Panc1 (cell line): ENCODE results near the gene C14orf132. TPM values are rescaled to one million over a fixed set of nuclear protein-coding genes. Genes with fewer than 3 reads are reported as not detected.

Source experiments
- ATAC-seq: fragments of 200-7000 bp; cut with Tn5 transposase; 2 replicates; pipeline ENCODE4 v1.9.1; 2020; ENCODE audit warnings: mild to moderate bottlenecking, moderate library complexity
- BruUV-seq: library from RNA; stranded (reverse); fragments of 400-500 nt; replicated peaks from 2 replicates; lab custom pipeline; 2021; lab: Mats Ljungman, UMichigan
- CTCF ChIA-PET: fragments of 300-600 bp; sonication (Branson Sonifier 250); formaldehyde crosslinking; loops from one replicate; lab custom pipeline; 2022; ENCODE audit warnings: antibody characterized with exemption; lab: Charles Lee
- POLR2A ChIA-PET: fragments of 300-600 bp; sonication (Branson Sonifier 250); formaldehyde crosslinking; loops from one replicate; lab custom pipeline; 2022; ENCODE audit warnings: antibody characterized with exemption; lab: Charles Lee
- DNase-seq: peaks from one replicate; pipeline ENCODE4 v3.0.0-alpha.2; 2010; ENCODE audit warnings: low read depth, low spot score
- H3K27ac ChIP-seq: 2 replicates; pipeline ENCODE4 v1.5.1; 2011; ENCODE audit warnings: mild to moderate bottlenecking, low read length, inconsistent platforms
- H3K27me3 ChIP-seq: fragments of 200-500 bp; sonication (Bioruptor generic); 2 replicates; pipeline ENCODE4 v1.6.0; 2014; ENCODE audit warnings: low read length, inconsistent platforms; ENCODE audit not compliant: control insufficient read depth, insufficient read depth
- H3K36me3 ChIP-seq: fragments of 200-500 bp; sonication (Bioruptor generic); 2 replicates; pipeline ENCODE4 v1.5.1; 2014; ENCODE audit warnings: inconsistent platforms, mild to moderate bottlenecking, low read length, moderate library complexity; ENCODE audit not compliant: control insufficient read depth, insufficient read depth
- H3K4me1 ChIP-seq: 2 replicates; pipeline ENCODE4 v1.5.1; 2011; ENCODE audit warnings: inconsistent platforms, mild to moderate bottlenecking, low read length, moderate library complexity; ENCODE audit not compliant: control insufficient read depth, insufficient read depth
- H3K4me3 ChIP-seq, 2 experiments: 2 replicates each; pipeline ENCODE4 v1.5.1; 2011 to 2012; ENCODE audit warnings: low read depth in 2 of 2, low read length in 2 of 2, mild to moderate bottlenecking in 2 of 2, inconsistent platforms in 1 of 2, moderate library complexity in 1 of 2
- H3K9me3 ChIP-seq: fragments of 200-500 bp; sonication (Bioruptor generic); 2 replicates; pipeline ENCODE4 v1.5.1; 2014; ENCODE audit warnings: low read depth, mild to moderate bottlenecking, inconsistent platforms, low read length, moderate library complexity; ENCODE audit not compliant: control insufficient read depth, insufficient read depth
- POLR2AphosphoS5 ChIP-seq: IDR thresholded peaks from 2 replicates; pipeline ENCODE4 v1.6.1; 2012; ENCODE audit warnings: mild to moderate bottlenecking, low read depth, low read length, moderate library complexity
- SIN3A ChIP-seq: IDR thresholded peaks from 2 replicates; pipeline ENCODE4 v1.6.1; 2012; ENCODE audit warnings: low read depth, mild to moderate bottlenecking, low read length, moderate library complexity, borderline replicate concordance; ENCODE audit not compliant: insufficient read depth
- TCF7L2 ChIP-seq: IDR thresholded peaks from 2 replicates; pipeline ENCODE4 v1.6.1; 2011; ENCODE audit warnings: mild to moderate bottlenecking, low read depth, low read length, inconsistent platforms
- in situ Hi-C: cut with HindIII; loops from 2 replicates; pipeline ENCODE4 v1.10.0; 2016; ENCODE audit warnings: low sequenced_read_pairs, low pct_unique_long_range_greater_than_20kb
- intact Hi-C: fragments of 100-400 bp; cut with micrococcal nuclease; formaldehyde crosslinking; loops from one replicate; pipeline ENCODE4 v1.10.0; 2022; ENCODE audit not compliant: unreplicated experiment
- total RNA-seq: library from RNA; stranded (reverse); gene quantifications from one replicate; pipeline ENCODE4 v1.2.1, GENCODE V29; 2021; ENCODE audit not compliant: unreplicated experiment
- TF ChIP-seq, protein P1 (sequence below), 2 experiments: IDR thresholded peaks; 2 replicates each; pipeline ENCODE4 v1.6.1; 2011 to 2012; ENCODE audit warnings: low read depth in 2 of 2, control low read depth in 1 of 2, low read length in 1 of 2, mild to moderate bottlenecking in 1 of 2, moderate library complexity in 1 of 2; ENCODE audit not compliant: insufficient read depth in 1 of 2
- TF ChIP-seq, protein P2 (sequence below): fragments of 450-650 bp; IDR thresholded peaks from 2 replicates; pipeline ENCODE4 v1.5.1; 2017; ENCODE audit warnings: mild to moderate bottlenecking

C14orf132 gene
- total RNA-seq, 1 experiment from 2014 or later, result 23.0 TPM

DNA sequence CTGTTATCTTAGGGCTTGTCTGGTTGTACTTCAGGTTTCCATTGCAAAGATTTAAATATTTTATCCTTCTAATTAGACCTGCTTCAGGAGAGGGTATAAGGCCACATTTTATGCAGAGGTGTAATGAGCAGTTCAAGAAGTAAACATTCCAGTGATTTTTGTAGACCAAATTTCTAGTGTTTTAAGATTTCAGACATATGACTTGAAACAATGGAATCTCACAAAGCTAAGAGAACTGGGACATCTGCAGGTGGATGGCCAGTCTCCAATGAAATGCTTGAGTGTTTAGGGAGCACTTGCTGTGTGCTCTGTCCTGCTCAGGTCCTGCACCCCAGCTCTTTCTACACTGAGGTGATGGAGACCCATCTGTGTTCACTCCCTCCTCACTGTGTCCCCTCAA lies 7.9 kb downstream of the C14orf132 start:
- no peak for DNase-seq
- no TSS peak for BruUV-seq

DNA sequence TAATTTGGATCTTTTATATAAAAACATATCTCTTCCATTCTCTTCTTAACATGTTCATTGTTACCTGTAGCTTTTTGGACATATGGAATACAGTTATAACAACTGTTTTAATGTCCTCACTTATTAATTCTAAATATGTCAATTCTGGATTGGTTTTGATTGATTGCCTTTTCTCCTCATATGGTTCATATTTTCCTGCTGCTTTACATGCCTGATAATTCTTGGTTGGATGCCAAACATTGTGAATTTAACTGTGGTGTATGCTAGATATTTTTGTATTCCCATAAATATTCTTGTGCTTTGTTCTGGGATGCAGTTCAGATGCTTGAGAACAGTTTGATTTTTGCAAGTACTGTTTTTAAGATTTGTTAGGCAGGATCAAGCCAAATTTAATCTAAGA lies 10.8 kb downstream of the C14orf132 start:
- Histone ChIP-seq H3K27me3 (no peaks in the 10 kb centered on the region), H3K4me1 (no peaks in the 10 kb centered on the region; the same call in 1 of the 2 replicates), H3K4me3 (no peak overlapping the region), H3K36me3 (no peaks in the 10 kb centered on the region), H3K9me3 (no peaks in the 10 kb centered on the region), H3K27ac (no peak overlapping the region)
- no peak for DNase-seq
- ATAC-seq, result no peak
- POLR2A ChIA-PET, result no interaction called here
- intact Hi-C loops, result no loop called here
- CTCF ChIA-PET, result no interaction called here
- in situ Hi-C loops, result no loop called here
- TF ChIP-seq, protein P1, sequence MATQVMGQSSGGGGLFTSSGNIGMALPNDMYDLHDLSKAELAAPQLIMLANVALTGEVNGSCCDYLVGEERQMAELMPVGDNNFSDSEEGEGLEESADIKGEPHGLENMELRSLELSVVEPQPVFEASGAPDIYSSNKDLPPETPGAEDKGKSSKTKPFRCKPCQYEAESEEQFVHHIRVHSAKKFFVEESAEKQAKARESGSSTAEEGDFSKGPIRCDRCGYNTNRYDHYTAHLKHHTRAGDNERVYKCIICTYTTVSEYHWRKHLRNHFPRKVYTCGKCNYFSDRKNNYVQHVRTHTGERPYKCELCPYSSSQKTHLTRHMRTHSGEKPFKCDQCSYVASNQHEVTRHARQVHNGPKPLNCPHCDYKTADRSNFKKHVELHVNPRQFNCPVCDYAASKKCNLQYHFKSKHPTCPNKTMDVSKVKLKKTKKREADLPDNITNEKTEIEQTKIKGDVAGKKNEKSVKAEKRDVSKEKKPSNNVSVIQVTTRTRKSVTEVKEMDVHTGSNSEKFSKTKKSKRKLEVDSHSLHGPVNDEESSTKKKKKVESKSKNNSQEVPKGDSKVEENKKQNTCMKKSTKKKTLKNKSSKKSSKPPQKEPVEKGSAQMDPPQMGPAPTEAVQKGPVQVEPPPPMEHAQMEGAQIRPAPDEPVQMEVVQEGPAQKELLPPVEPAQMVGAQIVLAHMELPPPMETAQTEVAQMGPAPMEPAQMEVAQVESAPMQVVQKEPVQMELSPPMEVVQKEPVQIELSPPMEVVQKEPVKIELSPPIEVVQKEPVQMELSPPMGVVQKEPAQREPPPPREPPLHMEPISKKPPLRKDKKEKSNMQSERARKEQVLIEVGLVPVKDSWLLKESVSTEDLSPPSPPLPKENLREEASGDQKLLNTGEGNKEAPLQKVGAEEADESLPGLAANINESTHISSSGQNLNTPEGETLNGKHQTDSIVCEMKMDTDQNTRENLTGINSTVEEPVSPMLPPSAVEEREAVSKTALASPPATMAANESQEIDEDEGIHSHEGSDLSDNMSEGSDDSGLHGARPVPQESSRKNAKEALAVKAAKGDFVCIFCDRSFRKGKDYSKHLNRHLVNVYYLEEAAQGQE (IDR thresholded peaks at IDR 0.05; ENCODE audit: insufficient read depth in 1 of 2, low read depth in 2 of 2, low read length in 1 of 2), result no peak
- TF ChIP-seq POLR2AphosphoS5, result no peak
- no peak for TF ChIP-seq TCF7L2
- no peak for TF ChIP-seq SIN3A
- TF ChIP-seq, protein P2, sequence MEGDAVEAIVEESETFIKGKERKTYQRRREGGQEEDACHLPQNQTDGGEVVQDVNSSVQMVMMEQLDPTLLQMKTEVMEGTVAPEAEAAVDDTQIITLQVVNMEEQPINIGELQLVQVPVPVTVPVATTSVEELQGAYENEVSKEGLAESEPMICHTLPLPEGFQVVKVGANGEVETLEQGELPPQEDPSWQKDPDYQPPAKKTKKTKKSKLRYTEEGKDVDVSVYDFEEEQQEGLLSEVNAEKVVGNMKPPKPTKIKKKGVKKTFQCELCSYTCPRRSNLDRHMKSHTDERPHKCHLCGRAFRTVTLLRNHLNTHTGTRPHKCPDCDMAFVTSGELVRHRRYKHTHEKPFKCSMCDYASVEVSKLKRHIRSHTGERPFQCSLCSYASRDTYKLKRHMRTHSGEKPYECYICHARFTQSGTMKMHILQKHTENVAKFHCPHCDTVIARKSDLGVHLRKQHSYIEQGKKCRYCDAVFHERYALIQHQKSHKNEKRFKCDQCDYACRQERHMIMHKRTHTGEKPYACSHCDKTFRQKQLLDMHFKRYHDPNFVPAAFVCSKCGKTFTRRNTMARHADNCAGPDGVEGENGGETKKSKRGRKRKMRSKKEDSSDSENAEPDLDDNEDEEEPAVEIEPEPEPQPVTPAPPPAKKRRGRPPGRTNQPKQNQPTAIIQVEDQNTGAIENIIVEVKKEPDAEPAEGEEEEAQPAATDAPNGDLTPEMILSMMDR, result no peak
- no TSS peak for BruUV-seq

More for the DNA sequence above, 7.9 kb downstream of the C14orf132 start:
- Histone ChIP-seq H3K27me3 (no peaks in the 10 kb centered on the region), H3K4me1 (no peaks in the 10 kb centered on the region), H3K4me3 (no peak overlapping the region), H3K36me3 (no peaks in the 10 kb centered on the region), H3K9me3 (no peaks in the 10 kb centered on the region), H3K27ac (no peak overlapping the region)
- ChIA-PET POLR2A (no interaction called here), CTCF (interaction anchor here (0.6 kb wide), 1 partner anchor 488 kb away, joined by 4 read pairs; no protein-coding TSS in a partner anchor)
- intact Hi-C loops, result no loop called here
- TF ChIP-seq TCF7L2 (no peak), POLR2AphosphoS5 (no peak), SIN3A (no peak)
- TF ChIP-seq, protein P1 (IDR thresholded peaks at IDR 0.05; ENCODE audit: insufficient read depth in 1 of 2, low read depth in 2 of 2, low read length in 1 of 2), result no peak
- TF ChIP-seq, protein P2, result no peak
- no peak for ATAC-seq
- in situ Hi-C loops, result no loop called here
